NCI-H774 (cell line): ENCODE measurements around the gene PHACTR1.

ENCODE experiments used
- DNase-seq: peaks from one replicate; lab custom pipeline; 2025; lab: John Stamatoyannopoulos, UW

The PHACTR1 gene

GRCh38 chr6:12849809-12850198, 133.2 kb downstream of the PHACTR1 start:
- DNase-seq: no peak

GRCh38 chr6:12851123-12851695, 134.6 kb downstream of the PHACTR1 start:
- no peak for DNase-seq

GRCh38 chr6:12861603-12862002, 145.0 kb downstream of the PHACTR1 start:
- no peak for DNase-seq

- DNase-seq: no peak
Measured at GRCh38 chr6:12865117-12865516, 148.6 kb downstream of the PHACTR1 start.

GRCh38 chr6:12865671-12866181, 149.2 kb downstream of the PHACTR1 start:
- no peak for DNase-seq

- DNase-seq: no peak
Measured at GRCh38 chr6:12866422-12867029, 150.0 kb downstream of the PHACTR1 start.

- DNase-seq: no peak
Measured at GRCh38 chr6:12869816-12870432, 153.4 kb downstream of the PHACTR1 start.

GRCh38 chr6:12873691-12874090, 157.1 kb downstream of the PHACTR1 start:
- DNase-seq: no peak

- DNase-seq: no peak
Measured at GRCh38 chr6:12875051-12875450, 158.5 kb downstream of the PHACTR1 start.

GRCh38 chr6:12878741-12879140, 162.2 kb downstream of the PHACTR1 start:
- DNase-seq: no peak

- DNase-seq: no peak
Measured at GRCh38 chr6:12882761-12883290, 166.3 kb downstream of the PHACTR1 start.

GRCh38 chr6:12884983-12885382, 168.4 kb downstream of the PHACTR1 start:
- DNase-seq: no peak

- no peak for DNase-seq
Measured at GRCh38 chr6:12886961-12887775, 170.6 kb downstream of the PHACTR1 start.

GRCh38 chr6:12890171-12890790, 173.7 kb downstream of the PHACTR1 start:
- DNase-seq: no peak

GRCh38 chr6:12891595-12891994, 175.0 kb downstream of the PHACTR1 start:
- DNase-seq: no peak

- DNase-seq: no peak
Measured at GRCh38 chr6:12892151-12892550, 175.6 kb downstream of the PHACTR1 start.

- DNase-seq: no peak
Measured at GRCh38 chr6:12893036-12893435, 176.5 kb downstream of the PHACTR1 start.

- DNase-seq: no peak
Measured at GRCh38 chr6:12895721-12896120, 179.2 kb downstream of the PHACTR1 start.

GRCh38 chr6:12896208-12896733, 179.7 kb downstream of the PHACTR1 start:
- no peak for DNase-seq

GRCh38 chr6:12898603-12899002, 182.0 kb downstream of the PHACTR1 start:
- DNase-seq: no peak

GRCh38 chr6:12899046-12899833, 182.7 kb downstream of the PHACTR1 start:
- DNase-seq: no peak
